ENCODE data around the gene LMNA. TPM values are rescaled to one million over a fixed set of nuclear protein-coding genes. Genes with fewer than 3 reads are reported as not detected.

The LMNA gene
- total and polyA plus RNA-seq, 2 of the 4 experiments (the other 2 are of a cell fraction) = 563 to 755 TPM

- Histone ChIP-seq H3K36me3 (ENCODE audit: control insufficient read depth, insufficient read depth, low read length) (peaks cover 5% of the 10 kb centered on the region), H2BK20ac (ENCODE audit: low read depth, low read length) (no peak overlapping the region), H3K23ac (ENCODE audit: low read depth, low read length) (no peak overlapping the region), H3K56ac (ENCODE audit: extremely low read depth, insufficient read depth, low read length) (no peak overlapping the region), H3K27ac (ENCODE audit: insufficient read depth, low read length) (no peak overlapping the region), H3K9me1 (ENCODE audit: insufficient read depth, low read length) (0 out of 2 replicates have a peak, but pooled peaks cover 8% of the 10 kb centered on the region), H4K8ac (ENCODE audit: low read depth in 2 of 2, low read length in 2 of 2) (no peak overlapping the region; a peak in 1 of 4 replicates), H3K79me1 (ENCODE audit: low read depth in 1 of 2, low read length in 2 of 2) (peaks cover 0 to 11% of the 10 kb centered on the region in 2 experiments; a peak in 2 of 4 replicates), H4K91ac (ENCODE audit: insufficient read depth, low read depth, low read length) (no peak overlapping the region), H3K14ac (replicated peaks; ENCODE audit: low read depth, low read length) (no peak overlapping the region; the same call in 1 of the 2 replicates), H2AFZ (replicated peaks; ENCODE audit: low read length, poor library complexity) (peak overlapping the region; percentile 60), H3K4me1 (ENCODE audit: control insufficient read depth, insufficient read depth, low read length) (peaks cover 11% of the 10 kb centered on the region; the same call in 1 of the 2 replicates), H2AK9ac (replicated peaks; ENCODE audit: low read depth, low read length, poor library complexity) (peak overlapping the region; percentile 75), H3K18ac (ENCODE audit: low read depth, low read length) (no peak overlapping the region; the same call in 1 of the 2 replicates), H3K4me3 (ENCODE audit: insufficient read depth, low read depth, low read length) (no peak overlapping the region), H2BK5ac (ENCODE audit: low read depth, low read length, poor library complexity, severe bottlenecking) (no peak overlapping the region), H2BK15ac (ENCODE audit: low read depth, low read length) (no peak overlapping the region), H4K20me1 (ENCODE audit: insufficient read depth, low read length) (peaks cover 17% of the 10 kb centered on the region), H3K4me2 (ENCODE audit: low read depth, low read length) (no peak overlapping the region; the same call in 1 of the 2 replicates), H2AK5ac (ENCODE audit: low read depth, low read length) (no peak overlapping the region), H3K4ac (ENCODE audit: low read depth, low read length) (peak overlapping the region; percentile 31; the same call in 1 of the 2 replicates), H3K9ac (ENCODE audit: low read depth, low read length) (peak overlapping the region; percentile 39; the same call in 1 of the 2 replicates), H3K27me3 (ENCODE audit: control insufficient read depth, insufficient read depth, low read length) (peaks cover 14% of the 10 kb centered on the region; the same call in 1 of the 2 replicates), H2BK120ac (ENCODE audit: low read depth, low read length) (no peak overlapping the region), H4K5ac (ENCODE audit: low read depth, low read length) (peak overlapping the region; percentile 14; the same call in 1 of the 2 replicates), H3K9me3 (ENCODE audit: control insufficient read depth, insufficient read depth, low read length) (no peaks in the 10 kb centered on the region)
- no TSS peak for BruUV-seq (replicated peaks)
- 0% methylated on average over 4 of the region's 13 CpGs; no CpG with 5 or more reads in 1 of the 2 experiments for WGBS, 2 experiments (ENCODE audit: extremely low coverage in 2 of 2, insufficient read length in 1 of 2)
- ChIA-PET POLR2A (ENCODE audit: unreplicated experiment) (no interaction called here), CTCF (interaction anchor here (0.7 to 1.0 kb wide), 7 partner anchors 18 to 87 kb away, joined by 3 to 7 read pairs (median 3); no protein-coding TSS in a partner anchor)
- TF ChIP-seq POLR2A (IDR thresholded peaks at IDR 0.05; ENCODE audit: low read depth, low read length) (peak; percentile 57; the same call in 1 of the 2 replicates), ELK1 (IDR thresholded peaks at IDR 0.05; ENCODE audit: borderline replicate concordance, low read depth, low read length) (no peak), SMC3 (IDR thresholded peaks at IDR 0.05; ENCODE audit: low read depth, low read length) (peak; percentile 72), CEBPB (IDR thresholded peaks at IDR 0.05; ENCODE audit: low read depth, low read length) (no peak), CTCF (conservative IDR thresholded peaks at IDR 0.05; ENCODE audit: low read depth, low read length) (peak; percentile 78), MAFK (IDR thresholded peaks at IDR 0.05; ENCODE audit: low read depth, low read length) (0 out of 2 replicates have a peak, but pooled peaks have one; percentile 9), MXI1 (IDR thresholded peaks at IDR 0.05; ENCODE audit: borderline replicate concordance, low read depth, low read length) (0 out of 2 replicates have a peak, but pooled peaks have one; percentile 55), RAD21 (IDR thresholded peaks at IDR 0.05; ENCODE audit: low read length) (peak; percentile 80), BHLHE40 (IDR thresholded peaks at IDR 0.05; ENCODE audit: low read depth, low read length) (peak; percentile 95), RCOR1 (IDR thresholded peaks at IDR 0.05; ENCODE audit: insufficient replicate concordance, low read length) (no peak)
- dilution Hi-C loops (cut with HindIII; ENCODE audit: low sequenced_read_pairs, unreplicated experiment) = no loop called here
- in situ Hi-C loops (cut with MboI; ENCODE audit: low sequenced_read_pairs) = loop anchor here (5.0 kb wide), 1 partner anchor 81 kb away; no protein-coding TSS in a partner anchor
- intact Hi-C loops (cut with micrococcal nuclease) = loop anchor here (1.0 to 2.0 kb wide), 3 partner anchors 47 to 173 kb away; no protein-coding TSS in a partner anchor
- ATAC-seq (ENCODE audit: low read depth) = peak; percentile 74
- peak; percentile 94 for DNase-seq
Observed at GRCh38 chr1:156146020-156146768, 31.7 kb downstream of the LMNA start.
